GM19468 (cell line): ENCODE measurements around the gene MMD2.

Experiments
- ATAC-seq: cut with Tn5 transposase; IDR thresholded peaks from one replicate; pipeline ENCODE4 v1.9.1; 2021; ENCODE audit warnings: mild to moderate bottlenecking, moderate library complexity, moderate number of reproducible peaks; ENCODE audit not compliant: unreplicated experiment; ENCODE audit errors: extremely low read depth

The MMD2 gene

DNA sequence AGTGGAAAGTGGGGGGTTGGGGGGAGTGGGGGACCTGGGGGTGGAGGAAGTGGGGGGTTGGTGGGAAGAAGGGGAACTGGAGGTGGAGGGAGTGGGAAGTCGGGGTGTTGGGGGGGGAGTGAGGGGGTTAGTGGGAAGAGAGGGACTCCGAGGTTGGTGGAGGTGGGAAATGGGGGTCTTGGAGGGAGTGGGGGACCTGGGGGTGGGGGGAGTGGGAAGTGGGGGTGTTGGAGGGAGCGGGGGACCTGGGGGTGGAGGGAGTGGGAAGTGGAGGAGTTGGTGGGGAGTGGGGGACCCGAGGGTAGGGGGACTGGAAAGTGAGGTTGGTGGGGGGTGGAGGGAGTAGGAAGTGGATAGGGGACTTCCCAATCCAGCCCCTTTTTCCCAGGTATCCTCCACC is 906 bp upstream of the MMD2 start:
- no peak for ATAC-seq

GRCh38 chr7:4959306-4959705 is 319 bp upstream of the MMD2 start:
- no peak for ATAC-seq

DNA sequence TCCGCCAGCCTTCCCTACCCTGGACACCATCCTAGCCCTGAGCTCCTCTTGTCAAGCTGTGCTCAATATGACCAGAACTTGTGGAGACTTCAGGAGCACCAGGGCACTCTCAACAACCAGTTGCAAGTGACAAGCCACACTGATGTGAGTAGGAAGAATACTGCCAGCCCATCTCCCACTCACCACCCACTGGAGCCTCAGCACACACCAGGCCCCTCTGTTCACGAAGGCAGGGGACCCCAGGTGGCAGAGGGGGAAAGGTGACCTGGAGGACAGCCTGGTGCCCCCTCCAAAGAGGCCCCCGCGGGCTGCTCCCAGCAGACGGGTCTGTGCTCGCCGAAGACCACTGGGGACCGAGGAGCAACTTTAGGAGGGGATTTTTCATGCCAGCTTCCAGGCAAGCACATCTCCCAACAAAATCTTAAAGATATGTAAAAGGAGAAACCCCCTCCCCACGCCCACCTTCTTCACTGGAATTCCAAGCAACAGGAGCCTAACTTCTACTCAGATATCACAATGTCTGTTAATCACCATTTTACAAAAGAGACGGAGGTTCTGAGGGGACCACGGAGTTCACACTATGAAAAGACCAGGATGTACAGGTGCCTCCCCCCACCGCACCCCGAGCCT is 1.0 kb downstream of the MMD2 start:
- no peak for ATAC-seq

GRCh38 chr7:4951903-4952636 is 6.9 kb downstream of the MMD2 start:
- peak; percentile 46 for ATAC-seq

DNA sequence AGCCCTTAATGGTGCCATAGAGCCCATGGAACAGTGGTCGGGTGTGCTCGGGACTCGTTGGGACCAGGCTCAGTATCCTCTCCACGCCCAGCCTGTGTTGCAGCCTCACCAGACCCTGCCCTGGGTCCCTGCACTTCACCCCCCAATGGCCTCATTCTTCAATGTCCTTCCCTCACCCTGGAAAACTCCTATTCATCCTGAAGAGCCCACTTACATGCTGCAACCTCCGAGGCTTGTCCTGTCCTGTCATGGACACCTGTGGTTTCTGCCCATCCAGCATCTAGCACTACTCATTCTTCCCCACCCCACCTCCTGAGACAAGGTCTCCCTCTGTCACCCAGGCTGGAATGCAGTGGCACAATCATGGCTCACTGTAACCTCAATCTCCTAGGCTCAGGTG is 7.7 kb downstream of the MMD2 start:
- ATAC-seq = no peak

DNA sequence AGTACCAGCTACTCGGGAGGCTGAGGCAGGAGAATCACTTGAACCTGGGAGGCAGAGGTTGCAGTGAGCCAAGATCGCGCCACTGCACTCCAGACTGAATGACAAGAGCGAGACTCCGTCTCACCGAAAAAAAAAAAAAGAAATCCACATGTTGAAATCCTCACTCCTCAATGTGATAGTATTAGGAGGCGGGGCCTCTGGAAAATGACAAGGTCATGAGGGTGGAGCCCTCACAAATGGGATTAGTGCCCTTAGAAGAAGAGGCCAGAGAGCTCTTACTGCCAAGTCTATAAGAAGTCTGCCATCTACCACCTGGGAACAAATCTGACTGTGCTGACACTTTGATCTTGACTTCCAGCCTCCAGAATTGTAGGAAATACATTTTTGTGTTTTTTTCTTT is 10.6 kb downstream of the MMD2 start:
- no peak for ATAC-seq

DNA sequence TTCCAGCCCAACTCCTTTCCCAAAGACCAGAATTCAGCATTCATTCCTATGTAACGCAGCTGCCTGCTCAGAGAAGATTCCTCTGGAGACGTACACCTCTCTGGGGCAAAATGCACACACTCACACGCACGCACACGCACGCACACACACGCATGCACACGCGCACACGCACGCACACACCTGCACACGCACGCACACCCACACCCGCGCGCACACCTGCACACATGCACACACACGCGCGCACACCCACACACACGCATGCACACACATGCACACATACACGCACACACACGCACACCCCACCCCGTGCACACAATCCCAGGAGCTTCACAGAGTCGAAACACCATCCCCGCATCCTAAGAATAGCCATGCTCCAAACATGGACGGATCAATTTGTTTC is 13.0 kb downstream of the MMD2 start:
- ATAC-seq = no peak

- ATAC-seq = no peak
Measured at GRCh38 chr7:4944939-4945338, 14.0 kb downstream of the MMD2 start.

DNA sequence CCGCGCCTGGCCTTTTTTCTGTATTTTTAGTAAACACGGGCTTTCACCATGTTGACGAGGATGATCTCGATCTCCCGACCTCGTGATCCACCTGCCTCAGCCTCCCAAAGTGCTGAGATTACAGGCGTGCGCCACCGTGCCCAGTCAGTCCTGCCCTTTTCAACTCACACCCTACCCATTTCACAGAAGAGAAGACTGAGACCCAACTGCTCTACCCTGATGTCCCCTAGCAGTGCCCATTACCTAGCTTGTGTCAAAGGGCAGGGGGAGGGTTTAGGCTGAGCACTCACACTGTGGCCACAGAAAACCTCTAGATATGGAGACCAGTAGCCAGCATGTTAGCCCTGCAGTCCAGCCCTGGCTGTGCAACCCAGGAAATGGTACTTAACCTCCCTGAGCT is 15.7 kb downstream of the MMD2 start:
- no peak for ATAC-seq

DNA sequence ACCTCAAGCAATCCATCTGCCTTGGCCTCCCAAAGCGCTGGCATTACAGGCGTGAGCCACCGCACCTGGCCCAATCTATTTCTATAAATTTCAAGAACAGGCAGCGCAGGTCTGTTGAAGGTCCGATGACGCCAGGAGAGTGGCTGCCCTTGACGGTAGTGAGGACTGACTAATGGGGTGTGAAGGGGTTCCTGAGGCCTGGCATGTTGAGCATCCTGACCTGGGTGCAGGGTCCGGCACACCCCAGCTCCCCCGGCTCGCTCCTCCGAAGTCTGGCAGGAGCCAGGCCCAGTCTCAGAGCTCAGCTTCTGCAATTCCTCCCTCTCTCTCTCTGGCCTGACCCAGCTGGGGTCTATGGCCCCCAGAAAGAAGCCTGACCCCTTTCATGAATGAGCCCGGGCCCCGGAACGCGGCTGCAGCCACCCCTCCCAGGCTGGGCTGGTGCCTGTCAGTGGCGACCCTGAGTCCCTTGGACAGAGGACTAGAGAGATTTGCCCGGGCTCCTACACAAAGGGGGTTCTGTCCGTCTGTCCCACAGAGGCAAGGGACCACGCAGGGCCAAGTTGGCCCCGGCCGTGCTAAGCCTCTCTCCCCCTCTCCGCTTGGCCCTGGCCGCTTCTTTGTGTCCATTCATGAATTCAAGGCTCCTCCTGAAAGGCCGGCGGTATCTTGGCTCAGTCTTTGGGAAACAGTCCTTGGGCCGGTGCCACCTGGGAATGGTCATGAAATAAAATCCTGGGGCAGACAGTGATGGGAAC is 18.8 kb downstream of the MMD2 start:
- no peak for ATAC-seq

DNA sequence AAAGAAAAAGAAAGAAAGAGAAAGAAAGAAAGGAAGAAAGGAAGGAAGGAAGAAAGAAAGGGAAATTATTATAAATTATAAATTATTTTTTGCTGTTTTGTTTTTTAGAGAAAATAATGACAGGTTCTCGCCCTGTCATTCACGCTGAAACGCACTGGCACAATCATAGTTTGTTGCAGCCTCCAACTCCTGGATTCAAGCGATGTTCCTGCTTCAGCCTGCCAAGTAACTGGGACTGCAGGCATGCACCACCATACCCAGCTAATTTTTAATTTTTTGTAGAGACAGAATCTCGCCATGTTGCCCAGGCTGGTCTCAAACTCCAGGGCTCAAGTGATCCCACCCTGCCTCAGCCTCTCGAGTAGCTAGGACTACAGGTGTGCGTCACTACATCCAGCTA is 21.6 kb downstream of the MMD2 start:
- ATAC-seq = no peak

DNA sequence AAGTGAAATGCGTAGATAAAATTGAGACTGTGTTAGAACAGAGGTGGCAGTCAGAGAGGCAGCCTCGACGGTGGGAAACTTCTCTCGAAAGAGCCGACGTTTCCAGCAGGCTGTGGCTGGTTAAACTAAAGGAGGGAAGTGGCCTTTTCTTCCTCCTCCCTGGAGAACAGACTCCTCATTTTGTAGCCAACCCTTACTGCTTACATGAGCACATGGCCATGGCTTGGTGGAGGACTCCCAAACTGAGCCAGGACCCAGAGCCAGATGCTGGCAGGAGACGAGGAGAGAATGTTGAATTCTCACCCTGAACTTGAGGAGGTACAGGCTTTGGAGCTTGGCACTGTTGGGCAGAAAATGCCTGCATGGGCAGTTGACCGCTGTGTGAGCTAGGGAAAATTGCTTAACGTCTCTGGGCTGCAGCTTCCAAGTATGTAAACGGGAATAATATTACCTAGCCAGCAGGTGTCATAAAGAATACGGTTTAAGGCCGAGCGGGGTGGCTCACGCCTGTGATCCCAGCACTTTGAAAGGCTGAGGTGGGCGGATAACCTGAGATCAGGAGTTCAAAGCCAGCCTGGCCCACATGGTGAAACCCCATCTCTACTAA is 24.5 kb downstream of the MMD2 start:
- no peak for ATAC-seq

GRCh38 chr7:4931943-4932342 is 27.0 kb downstream of the MMD2 start:
- no peak for ATAC-seq

DNA sequence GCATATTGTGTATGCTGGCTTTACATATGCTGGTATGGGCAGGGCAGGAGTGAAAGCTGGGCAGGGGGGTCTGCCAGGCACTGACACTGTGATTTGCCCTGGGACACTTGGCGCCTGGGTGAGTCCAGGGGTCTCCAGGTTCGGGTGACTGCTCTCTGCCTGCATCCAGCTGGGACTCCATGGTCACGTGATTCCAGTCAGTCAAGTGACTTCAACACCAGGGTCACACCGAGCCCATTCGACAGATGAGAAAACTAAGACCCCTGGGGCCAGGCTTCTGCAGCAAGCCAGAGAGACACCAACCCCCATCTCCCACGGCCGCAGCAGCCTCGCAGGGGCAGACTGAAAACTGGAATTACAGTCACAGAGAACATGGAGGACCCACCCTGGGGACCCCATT is 30.0 kb downstream of the MMD2 start:
- no peak for ATAC-seq

DNA sequence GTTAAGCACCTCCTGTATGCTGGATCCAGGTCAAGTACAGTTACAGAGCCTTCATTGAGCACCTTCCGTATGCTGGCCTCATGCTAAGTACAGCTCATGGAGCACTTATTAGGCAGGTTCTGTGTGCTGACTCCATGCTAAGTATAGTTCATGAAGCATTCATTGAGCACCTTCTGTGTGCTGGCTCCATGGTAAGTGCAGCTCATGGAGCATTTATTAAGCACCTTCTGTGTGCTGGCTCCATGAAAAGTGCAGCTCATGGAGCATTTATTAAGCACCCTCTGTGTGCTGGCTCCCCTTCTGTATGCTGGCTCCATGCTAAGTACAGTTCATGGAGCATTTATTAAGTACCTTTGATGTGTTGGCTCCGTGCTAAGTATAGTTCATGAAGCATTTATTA is 30.5 kb downstream of the MMD2 start:
- ATAC-seq = no peak

- ATAC-seq = no peak
Measured at GRCh38 chr7:4919969-4920766, 38.8 kb downstream of the MMD2 start.

DNA sequence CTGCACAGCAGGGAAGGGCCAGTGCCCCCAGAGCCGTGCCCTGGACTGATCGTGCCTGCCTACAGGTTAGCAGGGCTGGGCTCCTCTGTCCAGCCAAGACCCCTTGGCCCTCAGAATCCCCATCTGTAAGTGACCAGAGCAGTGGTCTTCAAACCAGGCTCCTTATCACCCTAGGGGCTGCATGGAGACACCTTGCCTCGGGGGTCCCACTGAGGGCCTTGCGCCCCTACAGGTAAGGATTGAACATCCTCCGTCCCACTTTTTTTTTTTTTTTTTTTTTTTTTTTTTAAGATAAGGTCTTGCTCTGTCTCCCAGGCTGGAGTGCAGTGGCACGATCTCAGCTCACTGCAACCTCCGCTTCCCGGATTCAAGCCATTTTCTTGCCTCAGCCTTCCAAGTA is 42.9 kb downstream of the MMD2 start:
- no peak for ATAC-seq

- no peak for ATAC-seq
Measured at GRCh38 chr7:4911111-4911828, 47.7 kb downstream of the MMD2 start.

GRCh38 chr7:4906682-4907081 is 52.3 kb downstream of the MMD2 start:
- ATAC-seq = no peak

DNA sequence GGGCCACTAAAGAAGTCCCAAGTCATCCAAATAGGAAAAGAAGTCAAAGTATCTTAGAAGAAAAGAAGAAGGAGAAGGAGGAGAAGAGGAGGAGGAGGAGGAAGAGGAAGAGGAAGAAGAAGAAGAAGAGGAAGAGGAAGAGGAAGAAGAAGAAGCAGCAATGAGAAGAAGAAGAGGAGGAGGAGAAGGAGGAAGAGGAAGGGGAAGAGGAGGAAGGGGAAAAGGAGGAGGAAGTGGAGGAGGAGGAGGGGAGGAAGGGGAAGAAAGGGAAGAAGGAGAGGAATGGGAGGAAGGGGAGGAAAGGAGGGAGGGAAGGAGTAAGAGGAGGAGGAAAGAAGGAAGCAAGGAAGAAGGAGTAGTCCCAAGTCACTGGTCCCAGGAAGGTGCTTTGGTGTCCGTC is 53.8 kb downstream of the MMD2 start:
- ATAC-seq = no peak
